Kidney glomerular epithelial cell (primary cell): ENCODE results near the gene SIGLEC7.

Experiments used
- DNase-seq: peaks from one replicate; lab custom pipeline; 2025; lab: John Stamatoyannopoulos, UW

The SIGLEC7 gene

DNA sequence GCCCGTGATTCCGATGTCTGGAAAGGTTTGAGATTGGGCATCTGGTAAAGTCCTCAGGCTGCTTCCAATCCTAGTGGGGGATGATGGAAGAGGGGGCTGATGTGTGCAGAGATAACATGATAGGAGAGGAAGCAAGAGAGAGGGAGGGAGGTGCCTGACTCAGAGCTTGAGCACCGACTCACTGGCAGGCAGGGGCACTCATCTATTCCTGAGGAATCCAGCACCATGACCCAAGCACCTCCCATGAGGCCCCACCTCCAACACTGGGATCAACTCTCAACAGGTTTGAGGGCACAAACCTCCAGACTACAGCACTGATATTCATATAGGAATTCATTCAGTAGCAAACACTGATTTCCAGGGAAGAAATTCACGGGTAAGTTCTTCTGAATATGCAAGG, 23.0 kb upstream of the SIGLEC7 start:
- DNase-seq: no peak

DNA sequence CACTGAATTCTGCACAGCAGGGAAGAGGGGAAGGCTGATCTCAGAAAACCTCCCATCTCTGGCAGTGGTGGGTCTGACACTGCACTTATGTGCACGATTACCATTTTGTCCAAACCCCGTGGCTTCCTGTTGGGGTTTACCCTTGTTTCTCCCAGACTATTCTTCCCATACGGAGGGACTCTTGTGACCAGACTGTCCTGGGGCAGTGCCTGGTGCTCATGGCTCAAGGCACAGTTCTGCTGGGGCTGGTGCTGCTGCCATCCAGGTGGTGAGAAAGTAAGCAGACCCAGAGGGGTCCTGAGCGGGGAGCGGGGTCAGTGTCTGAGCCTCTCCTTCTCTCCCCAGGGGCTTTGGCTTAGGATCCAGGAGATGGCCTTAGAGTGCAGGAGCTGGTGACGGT, 22.5 kb upstream of the SIGLEC7 start:
- DNase-seq: no peak

DNA sequence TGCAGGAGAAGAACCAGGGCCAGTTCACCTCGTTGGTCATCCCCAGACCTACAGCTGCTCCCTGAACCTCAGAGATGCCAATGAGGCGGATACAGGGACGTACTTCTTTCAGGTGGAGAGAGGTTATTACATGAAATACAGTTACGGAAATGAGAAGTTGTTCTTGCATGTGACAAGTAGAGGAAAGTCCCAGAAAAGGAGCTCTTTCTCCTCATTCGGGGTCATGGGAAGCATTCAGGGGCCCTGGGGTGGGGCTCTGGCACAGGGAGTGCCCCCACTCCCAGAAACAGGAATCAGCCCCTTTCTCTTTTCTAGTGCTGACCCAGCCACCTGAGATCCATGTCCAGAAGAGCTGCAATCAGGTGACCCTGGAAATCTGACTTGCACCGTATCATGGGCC, 21.9 kb upstream of the SIGLEC7 start:
- no peak for DNase-seq

DNA sequence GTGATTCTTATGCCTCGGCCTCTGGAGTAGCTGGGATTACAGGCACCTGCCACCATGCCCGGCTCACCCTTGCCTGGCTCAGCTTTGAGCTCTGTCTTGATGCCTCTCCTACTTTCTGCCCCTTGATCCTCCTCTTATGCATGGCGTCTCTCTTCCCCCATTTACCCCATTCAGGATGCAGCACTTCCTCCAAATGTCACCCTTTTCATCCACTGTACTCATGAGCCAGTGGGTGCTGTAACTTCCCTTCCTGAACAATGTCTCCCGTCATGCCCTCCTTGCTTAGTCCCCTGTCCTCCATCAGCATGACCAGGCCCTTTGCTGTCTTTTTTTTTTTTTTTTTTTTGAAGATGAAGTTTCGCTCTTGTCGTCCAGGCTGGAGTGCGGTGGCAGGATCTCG, 20.8 kb upstream of the SIGLEC7 start:
- DNase-seq: no peak

DNA sequence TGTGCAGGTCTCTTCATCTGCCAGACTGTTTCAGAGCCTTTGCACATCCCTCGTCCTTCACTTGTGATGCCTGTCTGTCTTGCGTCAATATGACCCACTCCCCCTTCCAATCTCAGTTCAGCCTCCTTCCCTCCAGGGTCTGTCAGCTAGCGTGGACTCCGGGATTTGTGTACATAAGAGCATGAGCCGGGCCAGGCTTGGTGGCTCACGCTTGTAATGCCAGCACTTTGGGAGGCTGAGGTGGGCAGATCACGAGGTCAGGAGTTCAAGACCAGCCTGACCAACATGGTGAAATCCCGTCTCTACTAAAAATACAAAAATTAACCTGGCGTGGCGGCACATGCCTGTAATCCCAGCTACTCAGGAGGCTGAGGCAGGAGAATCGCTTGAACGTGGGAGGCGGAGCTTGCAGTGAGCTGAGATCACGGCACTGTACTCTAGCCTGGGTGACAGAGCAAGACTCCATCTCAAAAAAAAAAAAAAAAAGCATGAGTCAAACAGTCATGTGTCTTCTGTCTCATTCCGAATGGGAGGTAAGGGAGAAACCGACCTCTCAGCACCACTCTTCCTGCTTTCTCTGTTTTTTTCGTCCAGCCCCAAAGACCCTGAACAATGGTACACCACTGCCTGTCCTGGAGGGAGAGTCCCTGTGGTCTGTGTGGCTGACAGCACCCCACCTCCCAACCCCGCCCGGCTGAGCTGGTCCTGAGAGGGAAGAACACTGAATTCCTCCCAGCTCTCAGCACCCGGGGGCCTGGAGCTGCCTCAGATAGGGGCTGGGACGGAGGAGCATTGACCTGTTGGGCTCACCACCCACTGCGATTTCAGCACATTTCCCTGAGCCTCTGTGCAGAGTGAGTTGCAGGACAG, 19.8 kb upstream of the SIGLEC7 start:
- no peak for DNase-seq

DNA sequence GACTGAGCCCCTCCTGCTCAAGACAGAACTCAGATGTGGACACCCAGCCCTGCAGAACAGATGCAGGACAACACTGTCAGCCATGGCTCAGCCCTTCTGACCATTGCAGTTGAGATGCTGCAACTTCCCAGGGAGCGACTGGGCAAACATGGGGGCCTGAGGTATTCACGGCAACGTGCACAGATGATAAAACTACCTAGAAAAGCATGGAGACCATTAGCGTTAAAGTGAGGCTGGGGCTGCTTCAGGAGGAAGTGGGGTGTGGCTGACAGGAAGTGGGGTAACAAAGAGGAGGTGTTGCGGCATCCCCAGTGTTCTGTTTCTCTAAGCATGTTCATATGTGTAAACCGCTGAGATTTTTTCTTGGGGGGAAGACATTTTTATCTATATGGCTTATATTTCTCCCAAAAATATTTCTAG, 18.7 kb upstream of the SIGLEC7 start:
- no peak for DNase-seq

DNA sequence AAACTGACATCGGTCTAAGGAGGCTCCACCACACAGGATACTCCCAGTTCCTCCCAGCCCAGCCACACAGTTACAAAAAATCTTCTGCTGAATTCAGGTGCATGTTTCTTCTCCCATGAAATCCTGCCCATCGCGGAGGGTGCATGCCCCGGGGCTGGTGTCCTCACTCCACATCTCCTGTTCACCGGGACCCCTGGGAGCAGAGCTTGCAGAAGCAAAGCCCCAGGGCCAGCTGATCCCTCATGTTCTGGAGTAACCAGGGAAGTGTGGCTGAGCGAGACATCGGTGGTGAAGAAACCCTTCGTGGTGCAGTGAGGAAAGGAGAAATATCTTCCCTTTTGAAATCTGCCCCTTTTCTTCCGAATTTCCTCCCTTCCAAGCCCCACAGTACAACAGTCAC, 18.3 kb upstream of the SIGLEC7 start:
- DNase-seq: no peak

DNA sequence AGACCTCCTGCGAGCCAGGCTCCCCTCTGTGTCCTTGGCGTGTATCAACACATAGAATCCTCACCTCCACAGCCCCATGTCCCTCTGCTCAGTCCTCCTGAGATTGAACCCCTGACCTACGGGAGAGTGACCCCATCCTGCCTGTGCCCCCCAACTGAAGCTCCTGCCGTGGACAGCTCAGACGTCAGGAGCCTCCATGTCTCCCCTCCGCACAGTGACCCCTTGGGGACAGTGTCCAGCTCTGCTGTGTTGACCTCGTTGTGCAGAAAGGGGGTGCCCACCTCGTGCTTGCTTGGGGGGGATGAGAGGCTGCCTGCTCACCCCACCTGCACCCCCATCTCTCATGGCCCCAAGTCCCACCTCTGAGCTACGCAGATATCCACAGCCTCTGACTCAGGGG, 17.9 kb upstream of the SIGLEC7 start:
- no peak for DNase-seq

DNA sequence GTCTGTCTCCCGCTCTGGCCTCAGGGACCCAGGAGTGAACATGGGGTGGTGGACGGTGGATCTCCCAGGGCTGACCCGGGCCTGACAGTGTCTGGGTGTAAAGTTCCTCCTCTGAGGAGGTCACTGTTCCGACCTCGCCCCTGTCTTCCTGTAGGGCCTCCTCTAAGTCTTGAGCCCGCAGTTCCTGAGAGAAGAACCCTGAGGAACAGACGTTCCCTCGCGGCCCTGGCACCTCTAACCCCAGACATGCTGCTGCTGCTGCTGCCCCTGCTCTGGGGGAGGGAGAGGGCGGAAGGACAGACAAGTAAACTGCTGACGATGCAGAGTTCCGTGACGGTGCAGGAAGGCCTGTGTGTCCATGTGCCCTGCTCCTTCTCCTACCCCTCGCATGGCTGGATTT, 17.4 kb upstream of the SIGLEC7 start, which contains the start of gene SIGLEC9:
Gene SIGLEC9, plus strand, starts transcription at position 178 of the 400 bp plus-strand sequence. Its CDS starts 69 bp downstream, at position 247.
- no peak for DNase-seq

DNA sequence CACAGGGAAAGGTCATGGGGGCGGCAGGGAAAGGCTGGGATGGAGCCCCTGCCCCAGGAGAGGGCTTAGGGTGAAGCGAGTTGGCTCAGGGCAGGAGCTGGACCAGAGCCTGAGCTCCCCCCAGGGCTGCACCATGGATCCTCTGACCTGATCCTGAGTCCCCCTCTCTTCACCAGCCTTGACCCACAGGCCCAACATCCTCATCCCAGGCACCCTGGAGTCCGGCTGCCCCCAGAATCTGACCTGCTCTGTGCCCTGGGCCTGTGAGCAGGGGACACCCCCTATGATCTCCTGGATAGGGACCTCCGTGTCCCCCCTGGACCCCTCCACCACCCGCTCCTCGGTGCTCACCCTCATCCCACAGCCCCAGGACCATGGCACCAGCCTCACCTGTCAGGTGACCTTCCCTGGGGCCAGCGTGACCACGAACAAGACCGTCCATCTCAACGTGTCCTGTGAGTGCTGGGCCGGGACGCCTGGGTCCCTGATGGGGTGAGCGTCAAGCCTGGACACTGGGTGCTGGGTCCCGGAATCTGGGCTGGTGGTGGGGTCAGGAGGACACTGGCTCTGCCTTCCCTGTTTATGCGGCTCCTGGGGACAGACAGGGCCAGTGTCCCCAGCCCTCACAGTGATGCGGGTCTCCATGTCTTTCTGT, 16.6 kb upstream of the SIGLEC7 start:
- DNase-seq: no peak

DNA sequence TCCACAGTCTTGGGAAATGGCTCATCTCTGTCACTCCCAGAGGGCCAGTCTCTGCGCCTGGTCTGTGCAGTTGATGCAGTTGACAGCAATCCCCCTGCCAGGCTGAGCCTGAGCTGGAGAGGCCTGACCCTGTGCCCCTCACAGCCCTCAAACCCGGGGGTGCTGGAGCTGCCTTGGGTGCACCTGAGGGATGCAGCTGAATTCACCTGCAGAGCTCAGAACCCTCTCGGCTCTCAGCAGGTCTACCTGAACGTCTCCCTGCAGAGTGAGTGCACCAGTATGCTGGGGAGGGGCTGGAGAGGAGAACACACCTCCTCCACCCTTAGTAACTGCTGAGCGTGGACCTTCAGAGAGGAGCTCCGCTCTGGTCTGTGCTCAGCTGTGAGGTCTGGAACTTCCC, 15.1 kb upstream of the SIGLEC7 start:
- no peak for DNase-seq

DNA sequence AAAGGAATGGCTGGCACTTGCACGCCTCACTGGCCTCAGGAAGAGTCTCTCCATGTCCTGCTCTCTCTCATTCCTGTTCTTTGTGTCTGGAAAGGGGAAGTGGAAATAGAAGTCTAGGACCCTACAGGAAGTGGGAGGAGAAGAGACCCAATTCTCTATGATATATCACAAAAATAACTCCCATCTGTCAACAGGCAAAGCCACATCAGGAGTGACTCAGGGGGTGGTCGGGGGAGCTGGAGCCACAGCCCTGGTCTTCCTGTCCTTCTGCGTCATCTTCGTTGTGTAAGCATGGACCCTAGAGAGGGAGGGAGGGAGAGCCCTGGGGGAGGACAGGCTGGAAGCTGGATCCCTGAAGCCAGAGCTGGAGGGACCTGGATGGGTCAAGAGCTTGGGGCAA, 14.3 kb upstream of the SIGLEC7 start:
- no peak for DNase-seq

DNA sequence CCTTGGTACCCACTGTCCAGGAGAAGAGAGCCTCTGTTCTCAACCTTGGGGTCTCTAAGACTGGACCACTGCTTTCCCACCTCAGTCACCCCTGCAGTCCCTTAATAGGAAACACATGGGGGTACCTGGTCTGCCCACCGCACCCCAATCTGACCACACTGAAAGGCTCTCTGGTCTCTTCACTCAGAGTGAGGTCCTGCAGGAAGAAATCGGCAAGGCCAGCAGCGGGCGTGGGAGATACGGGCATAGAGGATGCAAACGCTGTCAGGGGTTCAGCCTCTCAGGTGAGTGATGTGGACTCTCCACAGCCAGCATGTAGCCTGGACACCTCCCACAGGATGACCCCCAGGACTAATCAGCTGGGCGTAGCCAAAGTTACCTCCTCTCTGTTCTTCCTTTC, 13.9 kb upstream of the SIGLEC7 start:
- DNase-seq: no peak

DNA sequence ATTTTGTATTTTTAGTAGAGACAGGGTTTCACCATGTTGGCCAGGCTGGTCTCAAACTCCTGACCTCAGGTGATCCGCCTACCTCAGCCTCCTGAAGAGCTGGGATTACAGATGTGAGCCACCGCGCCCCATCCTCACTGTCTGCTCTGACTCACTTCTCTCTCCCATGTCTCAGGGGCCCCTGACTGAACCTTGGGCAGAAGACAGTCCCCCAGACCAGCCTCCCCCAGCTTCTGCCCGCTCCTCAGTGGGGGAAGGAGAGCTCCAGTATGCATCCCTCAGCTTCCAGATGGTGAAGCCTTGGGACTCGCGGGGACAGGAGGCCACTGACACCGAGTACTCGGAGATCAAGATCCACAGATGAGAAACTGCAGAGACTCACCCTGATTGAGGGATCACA, 12.4 kb upstream of the SIGLEC7 start:
- no peak for DNase-seq

DNA sequence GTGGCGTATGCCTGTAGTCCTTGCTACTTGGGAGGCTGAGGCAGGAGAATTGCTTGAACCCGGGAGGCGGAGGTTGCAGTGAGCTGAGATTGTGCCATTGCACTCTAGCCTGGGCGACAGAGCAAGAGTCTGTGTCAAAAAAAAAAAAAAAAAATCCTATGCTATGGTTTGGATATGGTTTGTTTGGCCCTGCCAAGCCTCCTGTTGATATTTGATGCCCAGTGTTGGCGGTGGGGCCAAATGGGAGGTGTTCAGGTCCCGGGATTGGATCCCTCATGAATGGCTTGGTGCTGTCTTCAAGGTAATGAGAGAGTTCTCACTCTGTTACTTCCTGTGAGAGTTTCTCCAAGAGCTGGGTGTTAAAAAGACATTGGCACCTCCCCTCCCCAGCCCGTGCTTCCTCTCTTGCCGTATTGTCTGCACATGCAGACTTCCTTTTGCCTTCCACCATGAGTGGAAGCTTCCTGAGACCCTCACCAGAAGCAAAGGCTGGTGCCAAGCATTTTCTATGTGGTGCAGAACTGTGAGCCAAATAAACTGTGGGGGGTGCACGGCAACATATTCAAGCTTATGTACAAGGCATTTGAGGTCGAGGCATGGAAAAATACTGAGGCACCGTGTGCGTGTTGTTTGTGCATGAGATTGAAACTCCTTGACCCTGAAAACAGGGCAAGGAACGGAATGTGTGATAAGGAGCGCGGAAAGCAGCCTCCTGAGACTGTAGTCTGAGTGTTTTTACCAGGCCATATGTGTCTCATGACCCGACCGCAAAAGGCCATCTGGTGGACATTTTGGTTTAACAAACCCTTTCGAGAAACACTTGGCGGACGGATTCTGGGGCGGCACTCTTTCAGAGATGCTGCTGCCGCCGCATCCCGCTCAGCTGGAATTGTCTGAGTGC, 10.1 kb upstream of the SIGLEC7 start:
- no peak for DNase-seq

DNA sequence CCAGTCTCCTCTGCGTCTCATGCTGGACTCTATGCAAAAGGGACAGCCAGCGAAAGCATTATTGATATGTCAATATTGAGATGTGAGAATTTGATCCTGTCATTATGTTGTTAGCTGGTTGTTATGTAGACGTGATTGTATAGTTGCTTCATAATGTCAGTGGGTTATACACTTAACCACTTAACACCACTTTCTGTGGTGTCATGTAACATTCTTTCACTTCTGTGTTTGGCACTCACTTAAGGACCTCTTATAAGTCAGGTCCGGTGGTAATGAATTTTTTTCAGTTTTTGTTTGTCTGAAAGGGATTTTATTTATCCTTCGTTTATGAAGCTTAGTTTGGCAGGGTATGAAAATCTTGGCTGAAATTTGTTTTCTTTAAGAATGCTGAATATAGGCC, 7.1 kb upstream of the SIGLEC7 start:
- no peak for DNase-seq

DNA sequence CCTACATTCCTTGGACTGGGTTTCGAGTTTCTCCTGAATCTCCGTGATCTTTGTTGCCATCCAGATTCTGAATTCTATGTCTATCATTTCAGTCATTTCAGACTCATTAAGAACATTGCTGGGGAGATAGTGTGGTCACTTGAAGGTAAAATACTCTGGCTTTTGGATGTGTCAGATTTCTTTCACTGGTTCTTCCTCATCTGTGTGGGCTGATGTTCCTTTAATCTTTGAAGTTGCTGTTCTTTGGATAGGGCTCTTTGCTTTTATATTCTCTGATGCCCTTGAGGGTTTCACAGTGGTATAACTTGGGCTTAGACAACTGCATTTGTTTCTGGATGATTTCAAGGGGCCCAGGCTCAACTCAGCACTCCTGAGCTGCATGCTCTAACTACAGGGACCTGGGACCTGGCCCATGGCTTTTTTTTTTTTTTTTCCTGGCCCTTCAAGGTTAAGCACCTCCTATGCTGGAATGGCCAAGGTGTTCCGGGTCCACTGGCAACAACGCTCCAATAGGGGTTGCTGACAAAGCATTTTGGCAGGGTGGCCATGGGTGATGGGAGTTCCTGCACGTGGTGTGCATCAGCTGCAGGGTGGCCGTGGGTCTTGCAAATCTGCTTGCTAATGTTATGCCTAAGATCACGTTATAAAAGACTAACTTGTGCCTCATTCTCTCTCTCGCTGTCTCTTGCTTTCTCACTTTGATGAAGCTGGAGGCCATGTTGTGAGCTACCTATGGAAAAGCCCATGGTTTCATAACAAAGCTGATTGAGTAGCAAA, 5.9 kb upstream of the SIGLEC7 start:
- DNase-seq: no peak

DNA sequence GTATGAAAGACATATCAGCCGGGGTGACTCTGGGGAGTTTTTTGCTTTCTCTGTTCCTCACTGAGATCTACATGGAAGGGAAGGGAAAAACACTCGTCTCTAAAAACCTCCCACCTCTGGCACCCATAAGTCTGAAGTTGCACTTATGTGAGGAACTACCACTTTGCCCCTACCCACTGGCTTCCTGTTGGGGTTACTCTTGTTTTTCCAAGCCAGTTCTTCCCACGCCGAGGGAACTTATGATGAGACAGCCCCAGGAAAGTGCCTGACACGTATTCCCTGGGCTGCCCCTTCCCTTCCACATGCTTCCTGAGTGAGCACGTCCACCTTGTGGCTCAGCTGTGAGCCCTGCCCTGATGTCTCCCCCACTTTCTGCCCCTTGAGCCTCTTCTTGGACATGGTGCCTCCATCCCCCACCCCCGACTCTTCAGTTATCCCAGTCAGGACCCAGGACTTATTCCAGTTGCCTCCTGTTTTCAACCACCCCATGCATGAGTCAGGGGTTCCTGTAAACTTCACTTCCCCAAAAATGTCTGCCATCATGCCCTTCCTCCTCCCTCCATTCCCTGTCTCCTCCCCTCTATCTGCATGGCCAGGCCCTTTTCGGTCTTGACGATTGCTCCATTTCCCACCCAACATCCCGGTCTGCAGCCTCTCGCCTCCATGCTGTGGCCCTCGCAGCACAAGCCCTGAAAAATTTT, 5.1 kb upstream of the SIGLEC7 start:
- DNase-seq: no peak

DNA sequence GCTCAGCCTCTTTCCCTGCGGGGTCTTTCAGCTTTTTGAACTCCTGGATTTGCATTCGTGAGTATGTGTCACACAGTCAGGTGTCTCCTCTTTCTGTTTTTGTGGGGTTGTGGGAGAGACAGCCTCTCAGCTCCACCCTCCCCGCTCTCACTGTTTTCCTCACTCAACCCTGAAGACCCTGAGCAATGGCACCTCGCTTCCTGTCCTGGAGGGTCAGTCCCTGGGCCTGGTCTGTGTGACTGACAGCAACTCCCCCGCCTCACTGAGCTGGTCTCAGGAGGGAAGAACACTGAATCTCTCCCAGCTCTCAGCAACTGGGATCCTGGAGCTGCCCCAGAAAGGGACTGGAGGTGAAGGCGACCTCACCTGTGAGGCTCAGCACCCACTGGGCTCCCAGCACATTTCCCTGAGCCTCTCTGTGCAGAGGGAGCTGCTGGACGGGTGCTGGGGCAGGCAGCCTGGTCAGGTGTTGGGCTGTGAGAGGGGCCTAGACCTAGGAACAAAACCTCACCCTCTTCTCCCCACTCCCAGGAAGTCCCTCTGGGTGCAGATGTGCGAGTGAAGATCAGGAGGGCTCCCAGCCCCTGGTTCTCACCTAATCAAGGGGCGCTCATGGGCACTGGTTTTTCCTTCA, 4.2 kb upstream of the SIGLEC7 start:
- no peak for DNase-seq

DNA sequence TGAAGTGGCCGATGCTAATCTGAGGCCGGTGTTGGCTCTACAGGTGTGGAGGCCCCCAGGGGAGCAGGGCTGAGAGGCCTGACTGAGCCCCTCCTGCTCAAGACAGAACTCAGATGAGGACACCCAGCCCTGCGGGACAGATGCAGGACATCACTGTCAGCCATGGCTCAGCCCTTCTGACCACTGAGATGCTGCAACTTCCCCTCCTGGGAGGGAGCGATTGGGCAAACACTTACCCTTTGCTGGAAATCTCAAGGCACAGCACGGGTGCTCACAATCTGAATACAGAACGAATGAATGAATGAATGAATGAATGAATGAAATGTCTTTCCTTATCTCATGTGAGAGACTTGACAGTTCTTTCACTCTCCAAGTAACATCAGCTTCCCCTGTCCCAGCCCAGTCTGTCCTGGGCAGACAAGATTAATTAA, 3.5 kb upstream of the SIGLEC7 start:
- DNase-seq: no peak
